HepG2 (cell line): Measurements from ENCODE around the gene LTC4S.

Source experiments
- ATF6 ChIP-seq: sonication (generic); formaldehyde crosslinking; conservative IDR thresholded peaks from 2 replicates; pipeline ENCODE4 v1.4.0; 2020; ENCODE audit warnings: missing genetic modification reagents
- CTCF ChIP-seq: sonication (generic); formaldehyde crosslinking; IDR thresholded peaks from 2 replicates; pipeline ENCODE4 v1.5.0; 2020; ENCODE audit warnings: mild to moderate bottlenecking, missing genetic modification reagents, moderate library complexity
- HOXA7 ChIP-seq: sonication (generic); formaldehyde crosslinking; IDR thresholded peaks from 2 replicates; pipeline ENCODE4 v1.8.1; 2022; ENCODE audit warnings: mild to moderate bottlenecking, missing genetic modification reagents, moderate library complexity
- POLR2AphosphoS5 ChIP-seq: IDR thresholded peaks from 2 replicates; pipeline ENCODE4 v1.6.1; 2012; ENCODE audit warnings: low read depth, low read length
- RNF2 ChIP-seq: fragments of 450-650 bp; conservative IDR thresholded peaks from 2 replicates; pipeline ENCODE4 v1.6.1; 2016; ENCODE audit warnings: low read depth
- SATB2 ChIP-seq: sonication (generic); formaldehyde crosslinking; IDR thresholded peaks from 2 replicates; pipeline ENCODE4 v1.5.0; 2020; ENCODE audit warnings: missing genetic modification reagents
- SMARCE1 ChIP-seq: fragments of 450-650 bp; IDR thresholded peaks from 2 replicates; pipeline ENCODE4 v1.6.1; 2017; ENCODE audit warnings: borderline replicate concordance
- SNAPC2 ChIP-seq: sonication (generic); formaldehyde crosslinking; IDR thresholded peaks from 2 replicates; pipeline ENCODE4 v1.8.1; 2022; ENCODE audit warnings: mild to moderate bottlenecking, missing genetic modification reagents
- SRSF9 ChIP-seq: fragments of 200-400 bp; formaldehyde crosslinking; IDR thresholded peaks from 2 replicates; pipeline ENCODE4 v1.6.1; 2018; ENCODE audit warnings: borderline replicate concordance, mild to moderate bottlenecking, low read depth, low read length; ENCODE audit not compliant: insufficient read depth, poor library complexity, severe bottlenecking
- THAP9 ChIP-seq: sonication (generic); formaldehyde crosslinking; IDR thresholded peaks from 2 replicates; pipeline ENCODE4; 2020; ENCODE audit warnings: missing genetic modification reagents, mild to moderate bottlenecking, borderline replicate concordance
- ZNF792 ChIP-seq: IDR thresholded peaks from 2 replicates; pipeline ENCODE4 v1.6.1; 2016

GRCh38 chr5:179777456-179777855 lies 16.3 kb upstream of the LTC4S start:
- TF ChIP-seq CTCF (CRISPR knock-in tag) = no peak
- TF ChIP-seq SMARCE1 = no peak
- no peak for TF ChIP-seq SRSF9
- no peak for TF ChIP-seq ATF6
- no peak for TF ChIP-seq HOXA7 (CRISPR knock-in tag)
- no peak for TF ChIP-seq ZNF792 (CRISPR knock-in tag)
- no peak for TF ChIP-seq SATB2 (CRISPR knock-in tag)
- no peak for TF ChIP-seq SNAPC2 (CRISPR knock-in tag)
- TF ChIP-seq RNF2 = no peak
- TF ChIP-seq POLR2AphosphoS5 = no peak
- TF ChIP-seq THAP9 (CRISPR knock-in tag) = no peak
